ENCODE data around the gene SPATA33.

The SPATA33 gene

GRCh38 chr16:89711601-89712273 lies 54.1 kb downstream of the SPATA33 start:
- DNase-seq = peak; percentile 67

GRCh38 chr16:89712274-89712781 lies 54.7 kb downstream of the SPATA33 start:
- DNase-seq = no peak

DNA sequence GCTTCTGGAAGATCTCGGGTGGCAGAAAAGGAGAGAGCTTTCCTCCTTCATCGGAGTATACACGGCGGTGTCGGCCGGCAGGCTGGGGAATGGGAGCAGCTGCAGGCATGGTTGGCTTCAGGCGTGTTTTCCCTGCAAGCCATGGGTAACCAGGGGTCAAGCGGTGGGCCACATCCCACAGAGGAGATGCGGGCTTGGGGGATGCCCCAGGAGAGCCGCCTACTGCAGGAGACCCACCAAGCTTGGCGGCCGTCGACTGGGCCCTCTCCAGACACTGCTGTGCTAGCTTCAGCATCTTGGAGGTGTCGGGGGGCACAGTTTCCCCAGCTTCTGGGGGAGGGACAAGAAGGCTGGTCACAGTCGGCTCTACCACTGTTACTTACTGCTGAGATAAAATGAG lies 58.9 kb downstream of the SPATA33 start:
- no peak for DNase-seq

DNA sequence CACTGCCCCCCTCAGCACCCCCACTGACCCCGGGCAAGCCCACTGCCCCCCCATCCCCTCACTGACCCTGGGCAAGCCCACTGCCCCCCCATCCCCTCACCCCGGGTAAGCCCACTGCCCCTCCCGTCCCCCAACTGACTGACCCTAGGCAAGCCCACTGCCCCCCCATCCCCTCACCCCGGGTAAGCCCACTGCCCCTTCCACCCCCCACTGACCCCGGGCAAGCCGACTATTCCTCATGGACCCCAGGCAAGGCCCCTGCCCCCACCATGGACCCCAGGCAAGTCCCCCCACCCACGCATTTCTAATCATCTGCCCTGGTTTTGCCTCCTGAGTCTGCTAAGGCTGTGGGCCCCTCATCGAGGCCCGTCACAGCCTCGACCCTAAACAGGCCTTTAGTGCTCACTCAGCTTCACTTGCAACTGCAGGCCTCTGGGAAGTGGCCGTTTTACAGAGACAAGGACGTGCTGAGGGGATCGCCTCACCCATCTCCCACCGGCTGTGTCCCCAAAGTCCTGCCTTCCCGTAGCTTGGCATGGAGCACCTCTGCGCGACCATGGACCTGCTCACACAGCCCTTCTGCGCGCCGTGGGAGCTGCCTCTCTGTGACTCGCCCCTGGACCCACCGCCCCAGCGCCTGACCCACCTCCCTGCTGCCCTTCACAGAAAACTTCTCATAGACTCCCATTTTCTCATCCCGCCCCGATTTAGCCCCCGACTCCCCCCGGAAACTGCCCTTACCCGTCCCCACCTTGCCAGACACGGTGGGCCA lies 59.5 kb downstream of the SPATA33 start:
- no peak for DNase-seq

- DNase-seq = no peak
Observed at GRCh38 chr16:89717688-89718505, 60.3 kb downstream of the SPATA33 start.
